Measurements from ENCODE around the gene GZMH.
"Not testable (repeated sequence)": the region's sequence is repeated elsewhere in the genome, so short reads cannot be mapped to it uniquely, and the experiment has no call there.

GRCh38 chr14:24584402-24584801 lies 25.1 kb downstream of the GZMH start:
- not testable (repeated sequence) for TF ChIP-seq CTCF (IDR thresholded peaks at IDR 0.05); REST (IDR thresholded peaks at IDR 0.05; ENCODE audit: insufficient read depth in 1 of 2, low read depth in 2 of 2, low read length in 1 of 2)

Data from Panc1 (cell line).